ENCODE measurements around the gene HBQ1.
"Not testable (repeated sequence)": the region's sequence is repeated elsewhere in the genome, so short reads cannot be mapped to it uniquely, and the experiment has no call there.

Gene HBQ1

GRCh38 chr16:228151-228851, 48.0 kb downstream of the HBQ1 start:
- DNase-seq (ENCODE audit: low spot score), result peak; percentile 20

DNA sequence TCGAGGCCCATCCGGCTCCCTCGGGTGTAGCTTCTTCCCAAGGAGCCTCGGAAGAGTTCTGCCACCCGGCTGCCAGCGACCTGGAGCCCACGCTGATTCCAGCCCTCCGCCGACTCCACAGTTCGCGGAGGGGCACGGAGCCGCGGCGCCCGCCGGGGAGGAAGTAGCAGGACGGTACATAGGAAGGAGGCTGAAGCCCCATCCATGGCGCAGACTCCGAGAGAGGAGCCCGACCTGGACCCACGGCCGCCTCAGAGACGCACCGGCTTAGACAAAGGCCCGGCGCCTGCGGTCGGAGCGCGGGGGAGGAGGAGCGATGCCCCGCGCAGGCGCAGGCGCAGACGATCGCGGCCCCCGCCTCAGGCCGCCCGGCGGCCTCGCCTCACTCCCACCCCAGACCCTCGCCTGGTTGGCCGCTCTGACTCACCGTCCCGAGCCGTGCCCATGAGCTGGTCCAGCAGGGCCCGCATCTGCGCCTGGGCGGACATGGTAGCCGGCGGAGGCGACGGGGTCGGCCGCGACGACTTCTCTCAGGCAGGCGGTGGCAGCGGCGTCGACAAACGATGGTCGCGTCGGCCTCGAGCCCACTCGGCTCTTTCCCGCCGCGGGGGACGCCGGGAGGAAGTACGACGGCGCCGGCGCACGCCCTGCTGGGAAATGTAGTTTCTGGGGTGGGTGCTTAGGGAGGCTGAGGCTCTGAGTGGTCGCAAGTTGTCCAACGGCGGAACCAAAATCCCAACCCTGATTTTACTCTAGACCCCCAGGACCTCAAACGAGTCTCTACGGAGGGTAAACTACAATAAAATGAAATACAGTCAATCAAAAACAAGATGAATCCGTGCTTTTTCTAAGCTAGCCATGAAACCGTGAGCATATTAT, 48.8 kb downstream of the HBQ1 start, which contains the start of gene LUC7L:
Gene LUC7L (minus strand): TSS at position 598 of the 879 bp plus-strand sequence. CDS start 110 bp downstream, at position 488.
- ChIA-PET POLR2A (ENCODE audit: low non-redundant PET) (interaction anchor here (0.6 kb wide), 1 partner anchor 108 kb away, joined by 3 read pairs; no protein-coding TSS in a partner anchor), CTCF (interaction anchor here (0.7 to 1.8 kb wide), 4 partner anchors 44 to 134 kb away, joined by 3 to 7 read pairs (median 4); no protein-coding TSS in a partner anchor)
- peak within 1 kb of the TSS; percentile 87 for H3K27ac ChIP-seq
- peak; percentile 85 for DNase-seq (ENCODE audit: low spot score)
- TF ChIP-seq, protein P1, sequence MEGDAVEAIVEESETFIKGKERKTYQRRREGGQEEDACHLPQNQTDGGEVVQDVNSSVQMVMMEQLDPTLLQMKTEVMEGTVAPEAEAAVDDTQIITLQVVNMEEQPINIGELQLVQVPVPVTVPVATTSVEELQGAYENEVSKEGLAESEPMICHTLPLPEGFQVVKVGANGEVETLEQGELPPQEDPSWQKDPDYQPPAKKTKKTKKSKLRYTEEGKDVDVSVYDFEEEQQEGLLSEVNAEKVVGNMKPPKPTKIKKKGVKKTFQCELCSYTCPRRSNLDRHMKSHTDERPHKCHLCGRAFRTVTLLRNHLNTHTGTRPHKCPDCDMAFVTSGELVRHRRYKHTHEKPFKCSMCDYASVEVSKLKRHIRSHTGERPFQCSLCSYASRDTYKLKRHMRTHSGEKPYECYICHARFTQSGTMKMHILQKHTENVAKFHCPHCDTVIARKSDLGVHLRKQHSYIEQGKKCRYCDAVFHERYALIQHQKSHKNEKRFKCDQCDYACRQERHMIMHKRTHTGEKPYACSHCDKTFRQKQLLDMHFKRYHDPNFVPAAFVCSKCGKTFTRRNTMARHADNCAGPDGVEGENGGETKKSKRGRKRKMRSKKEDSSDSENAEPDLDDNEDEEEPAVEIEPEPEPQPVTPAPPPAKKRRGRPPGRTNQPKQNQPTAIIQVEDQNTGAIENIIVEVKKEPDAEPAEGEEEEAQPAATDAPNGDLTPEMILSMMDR (conservative IDR thresholded peaks at IDR 0.05; ENCODE audit: low read depth), result no peak

More at GRCh38 chr16:228151-228851, 48.0 kb downstream of the HBQ1 start:
- TF ChIP-seq, protein P1 (conservative IDR thresholded peaks at IDR 0.05; ENCODE audit: low read depth), result no peak
- ChIA-PET CTCF (interaction anchor here (0.6 to 1.8 kb wide), 4 partner anchors 76 to 606 kb away, joined by 3 to 7 read pairs (median 4); no protein-coding TSS in a partner anchor), POLR2A (ENCODE audit: low non-redundant PET) (interaction anchor here (0.6 kb wide), 1 partner anchor 109 kb away, joined by 3 read pairs; no protein-coding TSS in a partner anchor)
- H3K27ac ChIP-seq, result peak overlapping the region; percentile 87

DNA sequence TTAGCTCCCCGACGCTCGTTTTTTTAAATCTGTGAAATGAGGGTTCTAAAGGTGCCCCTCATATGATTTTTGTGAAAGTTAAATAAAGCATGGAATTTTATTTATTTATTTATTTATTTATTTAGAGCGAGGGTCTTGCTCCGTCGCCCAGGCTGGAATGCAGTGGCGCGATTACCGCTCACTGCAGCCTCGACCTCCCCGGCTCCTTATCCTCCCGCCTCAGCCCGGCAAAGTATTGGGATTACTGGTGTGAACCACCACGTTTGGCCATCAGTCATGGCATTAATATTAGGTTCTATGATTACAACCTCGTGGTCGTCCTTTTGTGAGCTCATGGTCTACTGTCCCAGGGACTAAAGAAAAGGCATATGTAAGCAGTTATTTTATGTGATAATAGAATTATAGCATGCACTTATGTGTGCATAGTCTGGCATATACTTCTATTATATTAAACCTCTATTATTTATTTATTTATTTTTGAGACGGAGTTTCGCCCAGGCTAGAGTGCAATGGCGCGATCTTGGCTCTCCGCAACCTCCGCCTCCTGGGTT, 49.5 kb downstream of the HBQ1 start:
- ChIA-PET CTCF (interaction anchor here (1.0 to 1.4 kb wide), 2 partner anchors 132 to 133 kb away, joined by 4 to 5 read pairs; no protein-coding TSS in a partner anchor), POLR2A (ENCODE audit: low non-redundant PET) (no interaction called here)
- TF ChIP-seq, protein P1 (conservative IDR thresholded peaks at IDR 0.05; ENCODE audit: low read depth), result no peak
- peak overlapping the region; percentile 87; the same call in 1 of the 2 replicates for H3K27ac ChIP-seq
- DNase-seq (ENCODE audit: low spot score), result no peak

DNA sequence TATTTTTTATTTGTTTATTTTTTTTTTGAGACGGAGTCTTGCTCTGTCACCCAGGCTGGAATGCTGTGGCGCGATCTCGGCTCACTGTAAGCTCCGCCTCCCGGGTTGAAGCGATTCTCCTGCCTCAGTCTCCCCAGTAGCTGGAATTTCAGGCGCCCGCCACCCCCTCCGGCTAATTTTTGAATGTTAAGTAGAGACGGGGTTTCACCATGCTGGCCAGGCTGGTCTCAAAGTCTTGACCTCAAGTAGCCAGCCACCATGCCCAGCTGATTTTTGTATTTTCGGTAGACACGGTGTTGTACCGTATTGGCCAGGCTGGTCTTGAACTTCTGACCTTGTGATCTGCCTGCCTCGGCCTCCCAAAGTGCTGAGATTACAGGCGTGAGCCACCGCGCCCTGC, 50.1 kb downstream of the HBQ1 start:
- H3K27ac ChIP-seq; DNase-seq (ENCODE audit: low spot score); CTCF ChIA-PET; POLR2A ChIA-PET (ENCODE audit: low non-redundant PET): not testable (repeated sequence)

All from RWPE1 (cell line).